ENCODE measurements around the gene C11orf68.
"Not testable (repeated sequence)": the region's sequence is repeated elsewhere in the genome, so short reads cannot be mapped to it uniquely, and the experiment has no call there.

The C11orf68 gene

GRCh38 chr11:65912845-65913244 is 6.0 kb downstream of the C11orf68 start:
- peak; percentile 58 for DNase-seq

- DNase-seq = peak; percentile 97
Measured at GRCh38 chr11:65911682-65912568, 6.9 kb downstream of the C11orf68 start.

GRCh38 chr11:65907878-65908277 is 11.0 kb downstream of the C11orf68 start:
- DNase-seq = no peak

GRCh38 chr11:65906602-65907001 is 12.3 kb downstream of the C11orf68 start:
- DNase-seq = peak; percentile 67

GRCh38 chr11:65903715-65904114 is 15.1 kb downstream of the C11orf68 start:
- DNase-seq = no peak

- DNase-seq = peak; percentile 98
Measured at GRCh38 chr11:65903068-65903481, 15.8 kb downstream of the C11orf68 start.

GRCh38 chr11:65900899-65901180 is 18.0 kb downstream of the C11orf68 start:
- DNase-seq = no peak

- DNase-seq = peak; percentile 97
Measured at GRCh38 chr11:65900125-65900898, 18.6 kb downstream of the C11orf68 start, which contains the start of gene FOSL1. Gene FOSL1, minus strand, starts transcription at chr11:65900388. Its CDS starts 49 bp downstream, at chr11:65900339.

GRCh38 chr11:65899356-65900124 is 19.3 kb downstream of the C11orf68 start:
- DNase-seq = peak; percentile 88

GRCh38 chr11:65898656-65899355 is 20.1 kb downstream of the C11orf68 start:
- DNase-seq = no peak

- DNase-seq = no peak
Measured at GRCh38 chr11:65897020-65897471, 21.8 kb downstream of the C11orf68 start.

- DNase-seq = no peak
Measured at GRCh38 chr11:65896034-65896999, 22.5 kb downstream of the C11orf68 start.

GRCh38 chr11:65895482-65895981 is 23.3 kb downstream of the C11orf68 start:
- no peak for DNase-seq

GRCh38 chr11:65894034-65894591 is 24.7 kb downstream of the C11orf68 start:
- no peak for DNase-seq

- DNase-seq = no peak
Measured at GRCh38 chr11:65892661-65893317, 26.1 kb downstream of the C11orf68 start.

GRCh38 chr11:65892137-65892540 is 26.7 kb downstream of the C11orf68 start:
- DNase-seq = not testable (repeated sequence)

- DNase-seq = peak; percentile 43
Measured at GRCh38 chr11:65891219-65892136, 27.4 kb downstream of the C11orf68 start.
